ENCODE data around the gene JAKMIP1. TPM values are rescaled to one million over a fixed set of nuclear protein-coding genes. Genes with fewer than 3 reads are reported as not detected.

JAKMIP1 gene
- total and polyA plus RNA-seq, 2 of the 13 experiments (the other 11 are each of a cell fraction or from before 2014, with no cell fraction given) = not detected

GRCh38 chr4:6090931-6091330 is 109.4 kb downstream of the JAKMIP1 start (continued):
- no peak for TF ChIP-seq ZNF530 (CRISPR knock-in tag; IDR thresholded peaks at IDR 0.05; ENCODE audit: low read depth)
- TF ChIP-seq NCOA1 (CRISPR knock-in tag; IDR thresholded peaks at IDR 0.05) = no peak

- in situ Hi-C loops (cut with HindIII; ENCODE audit: extremely low pct_ligation_motif_present, low pct_unique_long_range_greater_than_20kb) = loop anchor here (5.0 kb wide), 1 partner anchor 92 kb away; no protein-coding TSS in a partner anchor
- Histone ChIP-seq H3K27me3 (ENCODE audit: control insufficient read depth in 1 of 2, insufficient read depth in 2 of 2, low read length in 2 of 2) (peaks cover 0 to 10% of the 10 kb centered on the region in 2 experiments; a peak in 1 of 5 replicates), H3K79me2 (ENCODE audit: insufficient read depth, low read length) (no peaks in the 10 kb centered on the region), H4K20me1 (ENCODE audit: insufficient read depth, low read length) (no peaks in the 10 kb centered on the region), H3K4me3 (replicated peaks in 1 of 3; ENCODE audit: insufficient read depth in 1 of 3, low read depth in 2 of 3, low read length in 3 of 3) (no peak overlapping the region), H3K36me3 (replicated peaks in 1 of 2; ENCODE audit: control insufficient read depth in 1 of 2, insufficient read depth in 2 of 2, low read length in 2 of 2) (no peaks in the 10 kb centered on the region), H3K4me1 (ENCODE audit: insufficient read depth, low read length) (no peaks in the 10 kb centered on the region), H3K27ac (ENCODE audit: extremely low read length, insufficient read depth, low read length) (no peak overlapping the region), H2AFZ (ENCODE audit: low read length) (no peak overlapping the region), H3K9me3 (ENCODE audit: low read length) (no peaks in the 10 kb centered on the region), H3K9ac (ENCODE audit: insufficient read depth, low read depth, low read length) (no peak overlapping the region), H3K4me2 (ENCODE audit: low read depth, low read length) (no peak overlapping the region)
- no peak for DNase-seq (ENCODE audit: low spot score)
- no peak for FAIRE-seq
- ATAC-seq = no peak
- intact Hi-C loops (cut with micrococcal nuclease; ENCODE audit: unreplicated experiment) = no loop called here
- BruUV-seq (replicated peaks) = no TSS peak
- ChIA-PET CTCF (ENCODE audit: low intra/inter-chr PET ratio, low total read pairs) (no interaction called here), POLR2A (no interaction called here)
- no peak for TF ChIP-seq ZNF564 (CRISPR knock-in tag; IDR thresholded peaks at IDR 0.05)
- 0% methylated on average over 1 of the region's 2 CpGs for WGBS (ENCODE audit: low lambda C conversion rate)
Measured at GRCh38 chr4:6088950-6089349, 111.4 kb downstream of the JAKMIP1 start.

DNA sequence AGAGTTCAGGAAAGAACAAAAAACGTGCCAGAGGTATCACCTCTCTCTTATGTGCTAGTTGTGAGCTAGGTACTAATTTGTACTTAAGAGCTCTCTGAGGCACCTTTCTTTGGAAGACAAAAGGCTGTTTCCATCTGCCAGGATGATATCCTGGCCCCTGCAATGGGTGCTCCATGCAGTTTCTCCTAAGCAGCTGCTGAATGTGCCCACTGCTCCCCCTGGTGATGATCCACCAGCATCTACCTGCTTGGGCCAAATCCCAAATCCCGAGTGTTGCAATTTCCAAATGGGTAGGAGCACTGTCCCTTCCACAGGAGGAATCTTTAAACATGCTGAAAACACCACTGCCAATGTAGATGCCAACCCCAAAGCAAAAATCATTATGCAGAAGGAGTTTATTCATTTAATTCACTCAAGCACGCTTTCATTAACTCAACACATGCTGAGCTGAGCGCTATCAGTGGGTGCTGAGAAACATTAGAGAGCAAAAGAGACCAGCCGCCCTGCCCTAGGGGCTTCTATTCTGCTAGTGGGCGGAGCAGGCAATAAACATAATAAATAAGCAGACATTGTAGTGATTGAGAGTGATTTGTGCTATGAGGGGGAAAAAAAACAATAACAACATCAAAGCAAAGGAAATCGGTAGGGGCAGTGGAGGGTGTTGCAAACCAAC is 112.5 kb downstream of the JAKMIP1 start:
- H3K4me2 ChIP-seq (ENCODE audit: low read depth, low read length) = no peak overlapping the region
- intact Hi-C loops (cut with micrococcal nuclease; ENCODE audit: unreplicated experiment) = loop anchor here (1.0 kb wide), 1 partner anchor 90 kb away; no protein-coding TSS in a partner anchor
- H4K20me1 ChIP-seq (ENCODE audit: insufficient read depth, low read length) = no peaks in the 10 kb centered on the region
- in situ Hi-C loops (cut with HindIII; ENCODE audit: extremely low pct_ligation_motif_present, low pct_unique_long_range_greater_than_20kb) = loop anchor here (5.0 kb wide), 1 partner anchor 91 kb away; no protein-coding TSS in a partner anchor
- no peaks in the 10 kb centered on the region for H3K9me3 ChIP-seq (ENCODE audit: low read length)
- no peaks in the 10 kb centered on the region for H3K36me3 ChIP-seq (replicated peaks in 1 of 2; ENCODE audit: control insufficient read depth in 1 of 2, insufficient read depth in 2 of 2, low read length in 2 of 2)
- ChIA-PET POLR2A (no interaction called here), CTCF (ENCODE audit: low intra/inter-chr PET ratio, low total read pairs) (interaction anchor here (1.5 kb wide), 1 partner anchor 88 kb away, joined by 35 read pairs; no protein-coding TSS in a partner anchor)
- H3K9ac ChIP-seq (ENCODE audit: insufficient read depth, low read depth, low read length) = no peak overlapping the region
- H3K27me3 ChIP-seq (ENCODE audit: control insufficient read depth in 1 of 2, insufficient read depth in 2 of 2, low read length in 2 of 2) = peaks cover 0 to 8% of the 10 kb centered on the region in 2 experiments; a peak in 1 of 5 replicates
- no peaks in the 10 kb centered on the region for H3K79me2 ChIP-seq (ENCODE audit: insufficient read depth, low read length)
- no TSS peak for BruUV-seq (replicated peaks)
- no peak overlapping the region for H3K27ac ChIP-seq (ENCODE audit: extremely low read length, insufficient read depth, low read length)
- DNase-seq (ENCODE audit: low spot score) (peak; percentile 39), FAIRE-seq (peak; percentile 39), ATAC-seq (peak; percentile 88)
- 10% methylated on average over 7 of the region's 7 CpGs for whole genome bisulfite sequencing (ENCODE audit: low lambda C conversion rate)
- no peaks in the 10 kb centered on the region for H3K4me1 ChIP-seq (ENCODE audit: insufficient read depth, low read length)
- H3K4me3 ChIP-seq (replicated peaks in 1 of 3; ENCODE audit: insufficient read depth in 1 of 3, low read depth in 2 of 3, low read length in 3 of 3) = no peak overlapping the region
- no peak overlapping the region for H2AFZ ChIP-seq (ENCODE audit: low read length)
- TF ChIP-seq SMC3 (IDR thresholded peaks at IDR 0.05; ENCODE audit: low read length) (peak; percentile 84), CEBPG (CRISPR knock-in tag; IDR thresholded peaks at IDR 0.05) (peak; percentile 30; the same call in 1 of the 2 replicates), RAD21 (CRISPR knock-in tag; IDR thresholded peaks at IDR 0.05) (peak; percentile 38; the same call in 1 of the 2 replicates), EED (CRISPR knock-in tag; IDR thresholded peaks at IDR 0.05) (no peak), XRCC5 (optimal IDR thresholded peaks at IDR 0.05; ENCODE audit: low read length) (peak; percentile 37), HOXA7 (CRISPR knock-in tag; IDR thresholded peaks at IDR 0.05) (no peak), CEBPB (IDR thresholded peaks at IDR 0.05; ENCODE audit: borderline replicate concordance, low read depth, low read length) (peak; percentile 46; the same call in 1 of the 2 replicates), PREB (CRISPR knock-in tag; IDR thresholded peaks at IDR 0.05) (no peak), STAG1 (CRISPR knock-in tag; IDR thresholded peaks at IDR 0.05) (peak; percentile 68)
- TF ChIP-seq, protein P1, sequence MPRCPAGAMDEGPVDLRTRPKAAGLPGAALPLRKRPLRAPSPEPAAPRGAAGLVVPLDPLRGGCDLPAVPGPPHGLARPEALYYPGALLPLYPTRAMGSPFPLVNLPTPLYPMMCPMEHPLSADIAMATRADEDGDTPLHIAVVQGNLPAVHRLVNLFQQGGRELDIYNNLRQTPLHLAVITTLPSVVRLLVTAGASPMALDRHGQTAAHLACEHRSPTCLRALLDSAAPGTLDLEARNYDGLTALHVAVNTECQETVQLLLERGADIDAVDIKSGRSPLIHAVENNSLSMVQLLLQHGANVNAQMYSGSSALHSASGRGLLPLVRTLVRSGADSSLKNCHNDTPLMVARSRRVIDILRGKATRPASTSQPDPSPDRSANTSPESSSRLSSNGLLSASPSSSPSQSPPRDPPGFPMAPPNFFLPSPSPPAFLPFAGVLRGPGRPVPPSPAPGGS (CRISPR knock-in tag; IDR thresholded peaks at IDR 0.05) = no peak
